K562 (cell line): ENCODE results near the gene DNAJB11. TPM values are rescaled to one million over a fixed set of nuclear protein-coding genes. Genes with fewer than 3 reads are reported as not detected.

Experiments used
- E2F3 ChIP-seq: fragments of 250-450 bp; sonication (Bioruptor Pico); IDR thresholded peaks from 2 replicates; pipeline ENCODE4 v1.4.0; 2020; ENCODE audit warnings: mild to moderate bottlenecking
- KLF10 ChIP-seq: fragments of 250-450 bp; sonication (Bioruptor Pico); IDR thresholded peaks from 2 replicates; pipeline ENCODE4 v1.6.1; 2021; ENCODE audit warnings: matching md5 sums
- MTA2 ChIP-seq: fragments of 450-650 bp; IDR thresholded peaks from 2 replicates; pipeline ENCODE4 v1.6.1; 2016; ENCODE audit warnings: low read depth
- PHTF2 ChIP-seq: fragments of 250-450 bp; sonication (Bioruptor Pico); IDR thresholded peaks from 2 replicates; pipeline ENCODE4 v1.5.0; 2021; ENCODE audit warnings: mild to moderate bottlenecking
- POLR2H ChIP-seq: IDR thresholded peaks from 2 replicates; pipeline ENCODE4 v1.6.1; 2016; ENCODE audit warnings: missing genetic modification characterization, low read depth, mild to moderate bottlenecking, control low read depth, missing compliant biosample characterization, moderate library complexity
- ZNF586 ChIP-seq: fragments of 450-650 bp; formaldehyde crosslinking; conservative IDR thresholded peaks from 2 replicates; pipeline ENCODE4 v1.4.0; 2020; ENCODE audit warnings: mild to moderate bottlenecking, moderate library complexity
- polyA plus RNA-seq, 8 experiments: library from polyadenylated mRNA; depleted of rRNA in 4 of 8; stranded (reverse) in 5 of 8; unstranded in 3 of 8; fragments of >200 nt; fragmentation: Nextera tagmentation in 2 of 8; fragmentation: Illumina TruSeq in 1 of 8; extraction: Ambion mirVana in 2 of 8; extraction: Trizol in 1 of 8; gene quantifications; 2 replicates each; pipeline versions ENCODE4 v1.2.1 to v1.2.3, GENCODE V29; 2011 to 2014; ENCODE audit warnings: inconsistent platforms in 1 of 8, missing spikeins in 1 of 8
- total RNA-seq, 7 experiments: library from RNA; depleted of rRNA in 6 of 7; stranded (reverse); fragments of >200 nt in 6 of 7; fragmentation: Illumina TruSeq in 2 of 7; extraction: Trizol in 2 of 7; gene quantifications; 2 replicates each; pipeline versions ENCODE4 v1.2.1 to v1.2.3, GENCODE V29; 2011 to 2021; ENCODE audit warnings: low replicate concordance in 1 of 7
- TF ChIP-seq, protein P1 (sequence below): fragments of 200-600 bp; sonication (generic); IDR thresholded peaks from one replicate; pipeline ENCODE4 v1.6.1; 2012; ENCODE audit warnings: mild to moderate bottlenecking, low read depth, low read length, inconsistent platforms
- TF ChIP-seq, protein P2 (sequence below): fragments of 250-450 bp; sonication (Bioruptor Pico); IDR thresholded peaks from 2 replicates; pipeline ENCODE4 v1.4.0; 2020; ENCODE audit warnings: mild to moderate bottlenecking
- TF ChIP-seq, protein P3 (sequence below): fragments of 250-450 bp; sonication (Bioruptor Pico); IDR thresholded peaks from 2 replicates; pipeline ENCODE4 v1.5.1; 2021; ENCODE audit warnings: mild to moderate bottlenecking
- TF ChIP-seq, protein P4 (sequence below): fragments of 250-450 bp; sonication (Bioruptor Pico); IDR thresholded peaks from 2 replicates; pipeline ENCODE4 v1.8.0; 2022; ENCODE audit warnings: inconsistent platforms

Gene DNAJB11
- total and polyA plus RNA-seq, 9 of the 15 experiments (the other 6 are each of a cell fraction or from before 2014, with no cell fraction given) = 14.8 to 74.7 (median 63.8) TPM

DNA sequence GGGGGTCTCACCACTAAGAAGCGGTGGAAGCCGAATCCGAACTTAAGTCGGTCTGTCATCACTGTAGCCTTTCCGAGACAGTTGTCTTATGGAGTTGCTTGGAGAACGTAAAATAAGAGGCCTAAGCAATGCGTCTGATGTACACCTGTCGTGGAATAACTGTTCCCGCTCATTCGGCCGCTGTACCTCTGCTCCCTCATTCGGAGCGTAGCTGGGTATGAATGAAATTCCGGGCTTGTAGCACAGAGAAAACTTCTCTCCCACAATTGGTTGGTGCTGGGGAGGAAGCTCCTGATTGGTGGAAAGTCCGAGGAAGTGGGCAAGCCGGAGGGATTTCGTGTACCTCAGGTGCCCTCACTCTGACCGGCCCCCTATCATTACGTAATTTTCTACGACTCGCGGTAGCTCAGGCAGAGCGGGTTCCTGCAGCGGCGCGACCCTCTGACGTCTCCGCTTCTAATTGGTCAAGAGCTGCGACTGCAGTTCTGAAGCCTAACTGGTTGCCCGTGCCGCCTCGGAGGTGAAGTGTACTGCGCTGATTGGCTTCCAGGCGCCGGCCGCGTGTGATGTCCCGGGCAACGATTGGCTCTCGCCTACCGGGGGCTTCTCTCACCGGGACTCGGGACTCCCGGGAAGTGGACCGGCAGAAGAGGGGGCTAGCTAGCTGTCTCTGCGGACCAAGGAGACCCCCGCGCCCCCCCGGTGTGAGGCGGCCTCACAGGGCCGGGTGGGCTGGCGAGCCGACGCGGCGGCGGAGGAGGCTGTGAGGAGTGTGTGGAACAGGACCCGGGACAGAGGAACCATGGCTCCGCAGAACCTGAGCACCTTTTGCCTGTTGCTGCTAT is at the start of gene DNAJB11 (continued):
- TF ChIP-seq, protein P1, sequence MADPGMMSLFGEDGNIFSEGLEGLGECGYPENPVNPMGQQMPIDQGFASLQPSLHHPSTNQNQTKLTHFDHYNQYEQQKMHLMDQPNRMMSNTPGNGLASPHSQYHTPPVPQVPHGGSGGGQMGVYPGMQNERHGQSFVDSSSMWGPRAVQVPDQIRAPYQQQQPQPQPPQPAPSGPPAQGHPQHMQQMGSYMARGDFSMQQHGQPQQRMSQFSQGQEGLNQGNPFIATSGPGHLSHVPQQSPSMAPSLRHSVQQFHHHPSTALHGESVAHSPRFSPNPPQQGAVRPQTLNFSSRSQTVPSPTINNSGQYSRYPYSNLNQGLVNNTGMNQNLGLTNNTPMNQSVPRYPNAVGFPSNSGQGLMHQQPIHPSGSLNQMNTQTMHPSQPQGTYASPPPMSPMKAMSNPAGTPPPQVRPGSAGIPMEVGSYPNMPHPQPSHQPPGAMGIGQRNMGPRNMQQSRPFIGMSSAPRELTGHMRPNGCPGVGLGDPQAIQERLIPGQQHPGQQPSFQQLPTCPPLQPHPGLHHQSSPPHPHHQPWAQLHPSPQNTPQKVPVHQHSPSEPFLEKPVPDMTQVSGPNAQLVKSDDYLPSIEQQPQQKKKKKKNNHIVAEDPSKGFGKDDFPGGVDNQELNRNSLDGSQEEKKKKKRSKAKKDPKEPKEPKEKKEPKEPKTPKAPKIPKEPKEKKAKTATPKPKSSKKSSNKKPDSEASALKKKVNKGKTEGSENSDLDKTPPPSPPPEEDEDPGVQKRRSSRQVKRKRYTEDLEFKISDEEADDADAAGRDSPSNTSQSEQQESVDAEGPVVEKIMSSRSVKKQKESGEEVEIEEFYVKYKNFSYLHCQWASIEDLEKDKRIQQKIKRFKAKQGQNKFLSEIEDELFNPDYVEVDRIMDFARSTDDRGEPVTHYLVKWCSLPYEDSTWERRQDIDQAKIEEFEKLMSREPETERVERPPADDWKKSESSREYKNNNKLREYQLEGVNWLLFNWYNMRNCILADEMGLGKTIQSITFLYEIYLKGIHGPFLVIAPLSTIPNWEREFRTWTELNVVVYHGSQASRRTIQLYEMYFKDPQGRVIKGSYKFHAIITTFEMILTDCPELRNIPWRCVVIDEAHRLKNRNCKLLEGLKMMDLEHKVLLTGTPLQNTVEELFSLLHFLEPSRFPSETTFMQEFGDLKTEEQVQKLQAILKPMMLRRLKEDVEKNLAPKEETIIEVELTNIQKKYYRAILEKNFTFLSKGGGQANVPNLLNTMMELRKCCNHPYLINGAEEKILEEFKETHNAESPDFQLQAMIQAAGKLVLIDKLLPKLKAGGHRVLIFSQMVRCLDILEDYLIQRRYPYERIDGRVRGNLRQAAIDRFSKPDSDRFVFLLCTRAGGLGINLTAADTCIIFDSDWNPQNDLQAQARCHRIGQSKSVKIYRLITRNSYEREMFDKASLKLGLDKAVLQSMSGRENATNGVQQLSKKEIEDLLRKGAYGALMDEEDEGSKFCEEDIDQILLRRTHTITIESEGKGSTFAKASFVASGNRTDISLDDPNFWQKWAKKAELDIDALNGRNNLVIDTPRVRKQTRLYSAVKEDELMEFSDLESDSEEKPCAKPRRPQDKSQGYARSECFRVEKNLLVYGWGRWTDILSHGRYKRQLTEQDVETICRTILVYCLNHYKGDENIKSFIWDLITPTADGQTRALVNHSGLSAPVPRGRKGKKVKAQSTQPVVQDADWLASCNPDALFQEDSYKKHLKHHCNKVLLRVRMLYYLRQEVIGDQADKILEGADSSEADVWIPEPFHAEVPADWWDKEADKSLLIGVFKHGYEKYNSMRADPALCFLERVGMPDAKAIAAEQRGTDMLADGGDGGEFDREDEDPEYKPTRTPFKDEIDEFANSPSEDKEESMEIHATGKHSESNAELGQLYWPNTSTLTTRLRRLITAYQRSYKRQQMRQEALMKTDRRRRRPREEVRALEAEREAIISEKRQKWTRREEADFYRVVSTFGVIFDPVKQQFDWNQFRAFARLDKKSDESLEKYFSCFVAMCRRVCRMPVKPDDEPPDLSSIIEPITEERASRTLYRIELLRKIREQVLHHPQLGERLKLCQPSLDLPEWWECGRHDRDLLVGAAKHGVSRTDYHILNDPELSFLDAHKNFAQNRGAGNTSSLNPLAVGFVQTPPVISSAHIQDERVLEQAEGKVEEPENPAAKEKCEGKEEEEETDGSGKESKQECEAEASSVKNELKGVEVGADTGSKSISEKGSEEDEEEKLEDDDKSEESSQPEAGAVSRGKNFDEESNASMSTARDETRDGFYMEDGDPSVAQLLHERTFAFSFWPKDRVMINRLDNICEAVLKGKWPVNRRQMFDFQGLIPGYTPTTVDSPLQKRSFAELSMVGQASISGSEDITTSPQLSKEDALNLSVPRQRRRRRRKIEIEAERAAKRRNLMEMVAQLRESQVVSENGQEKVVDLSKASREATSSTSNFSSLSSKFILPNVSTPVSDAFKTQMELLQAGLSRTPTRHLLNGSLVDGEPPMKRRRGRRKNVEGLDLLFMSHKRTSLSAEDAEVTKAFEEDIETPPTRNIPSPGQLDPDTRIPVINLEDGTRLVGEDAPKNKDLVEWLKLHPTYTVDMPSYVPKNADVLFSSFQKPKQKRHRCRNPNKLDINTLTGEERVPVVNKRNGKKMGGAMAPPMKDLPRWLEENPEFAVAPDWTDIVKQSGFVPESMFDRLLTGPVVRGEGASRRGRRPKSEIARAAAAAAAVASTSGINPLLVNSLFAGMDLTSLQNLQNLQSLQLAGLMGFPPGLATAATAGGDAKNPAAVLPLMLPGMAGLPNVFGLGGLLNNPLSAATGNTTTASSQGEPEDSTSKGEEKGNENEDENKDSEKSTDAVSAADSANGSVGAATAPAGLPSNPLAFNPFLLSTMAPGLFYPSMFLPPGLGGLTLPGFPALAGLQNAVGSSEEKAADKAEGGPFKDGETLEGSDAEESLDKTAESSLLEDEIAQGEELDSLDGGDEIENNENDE = no peak
- TF ChIP-seq MTA2 (no peak), KLF10 (no peak), E2F3 (CRISPR knock-in tag) (0 out of 2 replicates have a peak, but pooled peaks have one; percentile 22), PHTF2 (no peak), POLR2H (tag) (peak; percentile 82), ZNF586 (CRISPR knock-in tag) (no peak)
- TF ChIP-seq, protein P2, sequence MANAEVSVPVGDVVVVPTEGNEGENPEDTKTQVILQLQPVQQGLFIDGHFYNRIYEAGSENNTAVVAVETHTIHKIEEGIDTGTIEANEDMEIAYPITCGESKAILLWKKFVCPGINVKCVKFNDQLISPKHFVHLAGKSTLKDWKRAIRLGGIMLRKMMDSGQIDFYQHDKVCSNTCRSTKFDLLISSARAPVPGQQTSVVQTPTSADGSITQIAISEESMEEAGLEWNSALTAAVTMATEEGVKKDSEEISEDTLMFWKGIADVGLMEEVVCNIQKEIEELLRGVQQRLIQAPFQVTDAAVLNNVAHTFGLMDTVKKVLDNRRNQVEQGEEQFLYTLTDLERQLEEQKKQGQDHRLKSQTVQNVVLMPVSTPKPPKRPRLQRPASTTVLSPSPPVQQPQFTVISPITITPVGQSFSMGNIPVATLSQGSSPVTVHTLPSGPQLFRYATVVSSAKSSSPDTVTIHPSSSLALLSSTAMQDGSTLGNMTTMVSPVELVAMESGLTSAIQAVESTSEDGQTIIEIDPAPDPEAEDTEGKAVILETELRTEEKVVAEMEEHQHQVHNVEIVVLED = no peak
- TF ChIP-seq, protein P3, sequence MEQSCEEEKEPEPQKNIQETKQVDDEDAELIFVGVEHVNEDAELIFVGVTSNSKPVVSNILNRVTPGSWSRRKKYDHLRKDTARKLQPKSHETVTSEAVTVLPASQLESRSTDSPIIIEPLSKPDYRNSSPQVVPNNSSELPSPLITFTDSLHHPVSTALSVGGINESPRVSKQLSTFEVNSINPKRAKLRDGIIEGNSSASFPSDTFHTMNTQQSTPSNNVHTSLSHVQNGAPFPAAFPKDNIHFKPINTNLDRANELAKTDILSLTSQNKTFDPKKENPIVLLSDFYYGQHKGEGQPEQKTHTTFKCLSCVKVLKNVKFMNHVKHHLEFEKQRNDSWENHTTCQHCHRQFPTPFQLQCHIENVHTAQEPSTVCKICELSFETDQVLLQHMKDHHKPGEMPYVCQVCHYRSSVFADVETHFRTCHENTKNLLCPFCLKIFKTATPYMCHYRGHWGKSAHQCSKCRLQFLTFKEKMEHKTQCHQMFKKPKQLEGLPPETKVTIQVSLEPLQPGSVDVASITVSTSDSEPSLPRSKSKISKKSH = no peak
- TF ChIP-seq, protein P4, sequence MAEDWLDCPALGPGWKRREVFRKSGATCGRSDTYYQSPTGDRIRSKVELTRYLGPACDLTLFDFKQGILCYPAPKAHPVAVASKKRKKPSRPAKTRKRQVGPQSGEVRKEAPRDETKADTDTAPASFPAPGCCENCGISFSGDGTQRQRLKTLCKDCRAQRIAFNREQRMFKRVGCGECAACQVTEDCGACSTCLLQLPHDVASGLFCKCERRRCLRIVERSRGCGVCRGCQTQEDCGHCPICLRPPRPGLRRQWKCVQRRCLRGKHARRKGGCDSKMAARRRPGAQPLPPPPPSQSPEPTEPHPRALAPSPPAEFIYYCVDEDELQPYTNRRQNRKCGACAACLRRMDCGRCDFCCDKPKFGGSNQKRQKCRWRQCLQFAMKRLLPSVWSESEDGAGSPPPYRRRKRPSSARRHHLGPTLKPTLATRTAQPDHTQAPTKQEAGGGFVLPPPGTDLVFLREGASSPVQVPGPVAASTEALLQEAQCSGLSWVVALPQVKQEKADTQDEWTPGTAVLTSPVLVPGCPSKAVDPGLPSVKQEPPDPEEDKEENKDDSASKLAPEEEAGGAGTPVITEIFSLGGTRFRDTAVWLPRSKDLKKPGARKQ (CRISPR knock-in tag) = no peak
